CD1c-positive myeloid dendritic cell (primary cell): ENCODE data around the gene ZNF281.
A peak's percentile ranks its signal among the peaks of the same experiment; 100 is the strongest.
"Not testable (repeated sequence)": the region's sequence is repeated elsewhere in the genome, so short reads cannot be mapped to it uniquely, and the experiment has no call there.

ENCODE experiments used
- DNase-seq: peaks from one replicate; pipeline ENCODE4 v3.0.0-alpha.2; 2016; ENCODE audit errors: extremely low spot score

The ZNF281 gene

GRCh38 chr1:200409761-200410565 is at the start of gene ZNF281:
Gene ZNF281, minus strand, starts transcription at chr1:200410036. Its CDS starts 331 bp downstream, at chr1:200409705.
- DNase-seq: peak; percentile 97

- no peak for DNase-seq
Observed at GRCh38 chr1:200458780-200459179, 48.9 kb upstream of the ZNF281 start.

- DNase-seq: no peak
Observed at GRCh38 chr1:200457810-200458209, 48.0 kb upstream of the ZNF281 start.

GRCh38 chr1:200454425-200454824 is 44.6 kb upstream of the ZNF281 start:
- no peak for DNase-seq

- DNase-seq: no peak
Observed at GRCh38 chr1:200453553-200453905, 43.7 kb upstream of the ZNF281 start.

- no peak for DNase-seq
Observed at GRCh38 chr1:200452850-200453552, 43.2 kb upstream of the ZNF281 start.

GRCh38 chr1:200448034-200448762 is 38.4 kb upstream of the ZNF281 start:
- no peak for DNase-seq

- DNase-seq: no peak
Observed at GRCh38 chr1:200445213-200445612, 35.4 kb upstream of the ZNF281 start.

- no peak for DNase-seq
Observed at GRCh38 chr1:200444478-200444877, 34.6 kb upstream of the ZNF281 start.

- DNase-seq: no peak
Observed at GRCh38 chr1:200443860-200444259, 34.0 kb upstream of the ZNF281 start.

GRCh38 chr1:200442537-200443156 is 32.8 kb upstream of the ZNF281 start:
- DNase-seq: no peak

GRCh38 chr1:200442023-200442422 is 32.2 kb upstream of the ZNF281 start:
- no peak for DNase-seq

GRCh38 chr1:200438911-200439310 is 29.1 kb upstream of the ZNF281 start:
- DNase-seq: no peak

GRCh38 chr1:200438413-200438812 is 28.6 kb upstream of the ZNF281 start:
- DNase-seq: not testable (repeated sequence)

GRCh38 chr1:200437556-200438203 is 27.8 kb upstream of the ZNF281 start:
- DNase-seq: peak; percentile 10

GRCh38 chr1:200437088-200437487 is 27.3 kb upstream of the ZNF281 start:
- no peak for DNase-seq

GRCh38 chr1:200436436-200436835 is 26.6 kb upstream of the ZNF281 start:
- DNase-seq: no peak

- DNase-seq: no peak
Observed at GRCh38 chr1:200435200-200435780, 25.5 kb upstream of the ZNF281 start.

GRCh38 chr1:200433586-200433985 is 23.8 kb upstream of the ZNF281 start:
- DNase-seq: no peak

- DNase-seq: no peak
Observed at GRCh38 chr1:200432586-200432985, 22.8 kb upstream of the ZNF281 start.

GRCh38 chr1:200429221-200429751 is 19.4 kb upstream of the ZNF281 start:
- DNase-seq: no peak
